OCI-LY1 (cell line): ENCODE data around the gene ITM2B.
"Not testable (repeated sequence)": the region's sequence is repeated elsewhere in the genome, so short reads cannot be mapped to it uniquely, and the experiment has no call there.

Experiments used
- H2AFZ ChIP-seq: fragments of 200-600 bp; sonication (generic), shearing (Covaris generic); 2 replicates; pipeline ENCODE4 v1.6.0; 2014; ENCODE audit warnings: antibody characterized with exemption, mild to moderate bottlenecking, low read length
- H3F3A ChIP-seq: fragments of 200-600 bp; sonication (generic), shearing (Covaris generic); 2 replicates; pipeline ENCODE4 v1.6.0; 2014; ENCODE audit warnings: mild to moderate bottlenecking, antibody characterized with exemption, low read length, moderate library complexity; ENCODE audit not compliant: insufficient read depth
- H3K27ac ChIP-seq: fragments of 200-600 bp; sonication (generic); 2 replicates; pipeline ENCODE4 v1.5.1; 2014; ENCODE audit warnings: low read length, mixed run types, mild to moderate bottlenecking, low read depth; ENCODE audit not compliant: poor library complexity, severe bottlenecking
- H3K27me3 ChIP-seq: fragments of 200-600 bp; sonication (generic); 2 replicates; pipeline ENCODE4 v1.6.0; 2014; ENCODE audit warnings: antibody characterized with exemption, mild to moderate bottlenecking, low read length, moderate library complexity; ENCODE audit not compliant: insufficient read depth
- H3K36me3 ChIP-seq: fragments of 200-600 bp; sonication (generic); 2 replicates; pipeline ENCODE4 v1.6.1; 2014; ENCODE audit warnings: mild to moderate bottlenecking, antibody characterized with exemption, low read length, moderate library complexity, mixed read lengths; ENCODE audit not compliant: insufficient read depth
- H3K4me1 ChIP-seq: fragments of 200-600 bp; sonication (generic); 2 replicates; pipeline ENCODE4 v1.5.1; 2014; ENCODE audit warnings: mild to moderate bottlenecking, low read length, moderate library complexity; ENCODE audit not compliant: insufficient read depth, severe bottlenecking
- H3K4me2 ChIP-seq: fragments of 200-600 bp; sonication (generic), shearing (Covaris generic); 2 replicates; pipeline ENCODE4 v1.6.1; 2014; ENCODE audit warnings: low read length
- H3K4me3 ChIP-seq: fragments of 200-600 bp; sonication (generic); 2 replicates; pipeline ENCODE4 v1.5.1; 2014; ENCODE audit warnings: low read length, low read depth, mild to moderate bottlenecking, mixed read lengths; ENCODE audit not compliant: poor library complexity, severe bottlenecking
- H3K79me2 ChIP-seq: fragments of 200-600 bp; shearing (Covaris generic); 2 replicates; pipeline ENCODE4 v1.6.1; 2016; ENCODE audit warnings: mixed run types, low read length, mixed read lengths; ENCODE audit not compliant: insufficient read depth
- H3K9ac ChIP-seq: fragments of 200-600 bp; sonication (generic), shearing (Covaris generic); 2 replicates; pipeline ENCODE4 v1.6.1; 2014; ENCODE audit warnings: mild to moderate bottlenecking, low read length, mixed read lengths
- H3K9me2 ChIP-seq: fragments of 200-600 bp; sonication (generic), shearing (Covaris generic); 2 replicates; pipeline ENCODE4 v1.6.1; 2014; ENCODE audit warnings: low read depth, mild to moderate bottlenecking, low read length, mixed read lengths
- H3K9me3 ChIP-seq: fragments of 200-600 bp; shearing (Covaris generic); 2 replicates; pipeline ENCODE4 v1.6.1; 2014; ENCODE audit warnings: low read length, mixed read lengths
- H4K20me1 ChIP-seq: fragments of 200-600 bp; sonication (generic), shearing (Covaris generic); 2 replicates; pipeline ENCODE4 v1.6.0; 2016; ENCODE audit warnings: mild to moderate bottlenecking, low read length; ENCODE audit not compliant: insufficient read depth
- EZH2 ChIP-seq: fragments of 200-600 bp; sonication (generic), shearing (Covaris generic); IDR thresholded peaks from 2 replicates; pipeline ENCODE4 v1.8.0; 2017; ENCODE audit warnings: borderline replicate concordance, mixed run types, mild to moderate bottlenecking, antibody characterized with exemption, low read length, moderate library complexity, mixed read lengths
- TF ChIP-seq, protein P1 (sequence below): fragments of 200-600 bp; sonication (generic), shearing (Covaris generic); IDR thresholded peaks from 2 replicates; pipeline ENCODE4 v1.5.1; 2017; ENCODE audit warnings: mild to moderate bottlenecking, antibody characterized with exemption, low read length, moderate library complexity, mixed read lengths

ITM2B gene

DNA sequence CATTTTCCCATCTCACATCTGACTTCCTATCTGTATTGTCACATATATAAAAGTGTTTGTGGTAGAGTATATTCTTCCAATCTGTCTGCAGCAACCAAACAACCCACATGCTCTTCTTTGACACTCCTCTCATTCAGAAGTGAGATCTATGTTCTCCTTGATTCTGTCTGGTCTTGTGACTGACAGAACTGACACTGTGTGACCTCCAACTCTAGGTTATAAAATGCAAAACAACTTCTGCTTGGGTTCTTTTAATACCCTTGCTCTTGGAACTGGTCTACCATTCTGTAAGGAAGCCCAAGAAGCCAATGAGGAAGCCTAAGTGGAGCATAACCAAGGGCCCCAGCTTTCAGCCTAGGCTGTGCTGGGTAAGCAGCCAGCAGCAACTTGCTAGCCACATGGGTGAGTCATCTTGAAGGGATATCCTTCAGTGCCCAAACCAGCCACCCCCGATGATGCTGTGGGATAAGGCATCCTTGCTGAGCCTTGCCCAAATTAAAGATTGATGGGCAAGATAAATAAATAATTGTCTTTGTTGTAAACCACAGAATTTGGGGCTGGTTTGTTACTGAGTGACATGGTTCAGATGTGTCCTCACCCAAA is 18.4 kb upstream of the ITM2B start:
- no peaks in the 10 kb centered on the region for H3K79me2 ChIP-seq
- H2AFZ ChIP-seq = no peak overlapping the region
- no peak overlapping the region for H3K27ac ChIP-seq
- H3K4me2 ChIP-seq = no peak overlapping the region
- no peak overlapping the region for H3K9ac ChIP-seq
- H3K36me3 ChIP-seq = no peaks in the 10 kb centered on the region
- no peaks in the 10 kb centered on the region for H3K27me3 ChIP-seq
- H3K4me3 ChIP-seq = no peak overlapping the region
- no peaks in the 10 kb centered on the region for H3K9me2 ChIP-seq
- no peaks in the 10 kb centered on the region for H3K4me1 ChIP-seq
- H3K9me3 ChIP-seq = no peaks in the 10 kb centered on the region
- no peaks in the 10 kb centered on the region for H3F3A ChIP-seq
- H4K20me1 ChIP-seq = no peaks in the 10 kb centered on the region
- TF ChIP-seq EZH2 = no peak
- TF ChIP-seq, protein P1, sequence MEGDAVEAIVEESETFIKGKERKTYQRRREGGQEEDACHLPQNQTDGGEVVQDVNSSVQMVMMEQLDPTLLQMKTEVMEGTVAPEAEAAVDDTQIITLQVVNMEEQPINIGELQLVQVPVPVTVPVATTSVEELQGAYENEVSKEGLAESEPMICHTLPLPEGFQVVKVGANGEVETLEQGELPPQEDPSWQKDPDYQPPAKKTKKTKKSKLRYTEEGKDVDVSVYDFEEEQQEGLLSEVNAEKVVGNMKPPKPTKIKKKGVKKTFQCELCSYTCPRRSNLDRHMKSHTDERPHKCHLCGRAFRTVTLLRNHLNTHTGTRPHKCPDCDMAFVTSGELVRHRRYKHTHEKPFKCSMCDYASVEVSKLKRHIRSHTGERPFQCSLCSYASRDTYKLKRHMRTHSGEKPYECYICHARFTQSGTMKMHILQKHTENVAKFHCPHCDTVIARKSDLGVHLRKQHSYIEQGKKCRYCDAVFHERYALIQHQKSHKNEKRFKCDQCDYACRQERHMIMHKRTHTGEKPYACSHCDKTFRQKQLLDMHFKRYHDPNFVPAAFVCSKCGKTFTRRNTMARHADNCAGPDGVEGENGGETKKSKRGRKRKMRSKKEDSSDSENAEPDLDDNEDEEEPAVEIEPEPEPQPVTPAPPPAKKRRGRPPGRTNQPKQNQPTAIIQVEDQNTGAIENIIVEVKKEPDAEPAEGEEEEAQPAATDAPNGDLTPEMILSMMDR = no peak

DNA sequence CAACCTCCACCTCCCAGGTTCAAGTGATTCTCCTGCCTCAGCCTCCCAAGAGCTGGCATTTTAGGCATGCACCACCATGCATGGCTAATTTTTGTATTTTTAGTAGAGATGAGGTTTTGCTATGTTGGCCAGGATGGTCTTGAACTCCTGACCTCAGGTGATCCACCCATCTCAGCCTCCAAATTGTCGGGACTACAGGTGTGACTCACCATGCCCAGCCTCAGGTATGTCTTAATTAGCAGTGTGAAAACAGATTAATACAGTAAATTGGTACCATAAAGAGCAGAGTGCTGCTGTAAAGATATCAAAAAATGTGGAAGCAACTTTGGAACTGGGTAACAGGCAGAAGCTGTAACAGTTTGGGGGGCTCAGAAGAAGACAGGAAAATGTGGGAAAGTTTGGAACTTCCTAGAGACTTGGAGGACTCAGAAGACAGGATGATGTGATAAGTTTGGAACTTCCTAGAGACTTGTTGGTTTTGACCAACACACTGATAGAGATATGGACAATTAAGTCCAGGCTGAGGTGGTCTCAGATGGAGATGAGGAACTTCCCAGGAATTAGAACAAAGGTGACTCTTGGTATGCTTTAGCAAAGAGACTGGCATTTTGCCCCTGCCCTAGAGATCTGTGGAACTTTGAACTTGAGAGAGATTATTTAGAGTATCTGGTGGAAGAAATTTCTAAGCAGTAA is 17.3 kb upstream of the ITM2B start:
- not testable (repeated sequence) for H3F3A ChIP-seq, H3K27ac ChIP-seq, H3K9me3 ChIP-seq, H3K4me3 ChIP-seq, H3K4me2 ChIP-seq, H3K9ac ChIP-seq, H4K20me1 ChIP-seq, H3K36me3 ChIP-seq, H3K27me3 ChIP-seq, H2AFZ ChIP-seq, H3K4me1 ChIP-seq, H3K79me2 ChIP-seq, H3K9me2 ChIP-seq

GRCh38 chr13:48216204-48216711 is 16.7 kb upstream of the ITM2B start:
- H3K9me2 ChIP-seq = no peaks in the 10 kb centered on the region
- H2AFZ ChIP-seq = no peak overlapping the region
- H3K4me2 ChIP-seq = no peak overlapping the region
- TF ChIP-seq, protein P1 = no peak
- no peak overlapping the region for H3K4me3 ChIP-seq
- H3K79me2 ChIP-seq = no peaks in the 10 kb centered on the region
- H3K27me3 ChIP-seq = no peaks in the 10 kb centered on the region
- no peak overlapping the region for H3K9ac ChIP-seq
- H3K4me1 ChIP-seq = no peaks in the 10 kb centered on the region
- no peak overlapping the region for H3K27ac ChIP-seq
- no peaks in the 10 kb centered on the region for H3K36me3 ChIP-seq
- no peaks in the 10 kb centered on the region for H3K9me3 ChIP-seq
- no peaks in the 10 kb centered on the region for H3F3A ChIP-seq
- H4K20me1 ChIP-seq = no peaks in the 10 kb centered on the region

- Histone ChIP-seq H3K9ac (no peak overlapping the region), H3K4me3 (no peak overlapping the region)
Observed at GRCh38 chr13:48220592-48220980, 12.4 kb upstream of the ITM2B start.

More at GRCh38 chr13:48220592-48220980, 12.4 kb upstream of the ITM2B start:
- Histone ChIP-seq H3F3A (no peaks in the 10 kb centered on the region), H3K27ac (no peak overlapping the region), H3K9me3 (no peaks in the 10 kb centered on the region), H3K79me2 (no peaks in the 10 kb centered on the region), H3K27me3 (no peaks in the 10 kb centered on the region), H3K4me1 (no peaks in the 10 kb centered on the region), H2AFZ (no peak overlapping the region), H3K4me2 (no peak overlapping the region), H4K20me1 (no peaks in the 10 kb centered on the region), H3K36me3 (no peaks in the 10 kb centered on the region), H3K9me2 (no peaks in the 10 kb centered on the region)
- TF ChIP-seq, protein P1 = no peak
- TF ChIP-seq EZH2 = no peak
